ENCODE measurements around the gene GALNT16.

DNA sequence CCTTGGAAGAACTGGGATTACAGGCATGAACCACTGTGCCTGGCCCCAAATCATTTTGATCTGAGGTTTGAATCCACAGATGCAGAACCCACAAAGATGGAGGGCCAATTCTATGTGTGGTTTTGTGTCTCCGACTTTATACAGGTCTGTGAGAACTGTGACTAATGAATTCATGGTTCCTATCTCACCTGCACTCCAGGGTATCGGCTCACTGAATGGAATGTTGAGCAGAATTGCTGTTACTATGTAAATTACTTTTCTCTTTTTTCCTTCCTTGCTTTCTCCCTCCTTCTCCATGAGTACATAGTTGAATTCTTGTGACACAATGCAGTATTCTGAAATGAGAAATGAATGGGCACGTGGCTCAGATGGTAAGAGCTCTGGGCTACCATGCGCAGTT is 21.1 kb upstream of the GALNT16 start:
- no peak for TF ChIP-seq RBBP5 (IDR thresholded peaks at IDR 0.05; ENCODE audit: borderline replicate concordance, low read depth, low read length)
- TF ChIP-seq POLR2AphosphoS5 (IDR thresholded peaks at IDR 0.05; ENCODE audit: low read depth, low read length): no peak
- no peak for TF ChIP-seq EP300 (IDR thresholded peaks at IDR 0.05; ENCODE audit: borderline replicate concordance in 1 of 2, low read depth in 2 of 2, low read length in 2 of 2)
- TF ChIP-seq POLR2A (IDR thresholded peaks at IDR 0.05; ENCODE audit: control extremely low read depth in 1 of 2, low read depth in 2 of 2, low read length in 2 of 2): no peak
- TF ChIP-seq CTCF (IDR thresholded peaks at IDR 0.05; ENCODE audit: control extremely low read depth in 1 of 3, insufficient read depth in 1 of 3, low read depth in 1 of 3, low read length in 3 of 3): no peak
- no peak for TF ChIP-seq USF2 (IDR thresholded peaks at IDR 0.05; ENCODE audit: low read length)
- no peak for TF ChIP-seq CEBPB (IDR thresholded peaks at IDR 0.05; ENCODE audit: low read depth, low read length)

Measured in H1 (cell line).